IMR-90 (cell line): ENCODE results near the gene ENO3. TPM values are rescaled to one million over a fixed set of nuclear protein-coding genes. Genes with fewer than 3 reads are reported as not detected.

ENCODE experiments used
- ATAC-seq: fragments of 200-7000 bp; cut with Tn5 transposase; 2 replicates; pipeline ENCODE4 v1.9.1; 2020; ENCODE audit warnings: low read depth, mild to moderate bottlenecking, moderate library complexity
- BruUV-seq: library from RNA; stranded (reverse); fragments of 400-500 nt; replicated peaks from 2 replicates; lab custom pipeline; 2021; lab: Mats Ljungman, UMichigan
- CTCF ChIA-PET: fragments of 300-600 bp; formaldehyde crosslinking; extraction: SDS; loops from one replicate; lab custom pipeline; 2021; ENCODE audit warnings: antibody characterized with exemption; lab: Yijun Ruan, JAX
- POLR2A ChIA-PET: fragments of 300-600 bp; sonication (Branson Sonifier 250); formaldehyde crosslinking; loops from one replicate; lab custom pipeline; 2022; ENCODE audit warnings: antibody characterized with exemption; ENCODE audit not compliant: unreplicated experiment; lab: Charles Lee
- DNase-seq: peaks from one replicate; pipeline ENCODE4 v3.0.0; 2013
- H2AFZ ChIP-seq: replicated peaks from 2 replicates; pipeline ENCODE3; 2013; ENCODE audit warnings: low read length, mild to moderate bottlenecking; ENCODE audit not compliant: poor library complexity
- H2AK5ac ChIP-seq: 2 replicates; pipeline ENCODE4 v1.6.1; 2013; ENCODE audit warnings: low read depth, low read length, inconsistent platforms
- H2AK9ac ChIP-seq: replicated peaks from 2 replicates; pipeline ENCODE3; 2013; ENCODE audit warnings: mild to moderate bottlenecking, low read depth, low read length, moderate library complexity; ENCODE audit not compliant: poor library complexity
- H2BK120ac ChIP-seq: 2 replicates; pipeline ENCODE4 v1.6.1; 2013; ENCODE audit warnings: low read depth, low read length, inconsistent platforms
- H2BK15ac ChIP-seq: 3 replicates; pipeline ENCODE4 v1.6.1; 2013; ENCODE audit warnings: low read depth, low read length, inconsistent platforms
- H2BK20ac ChIP-seq: 2 replicates; pipeline ENCODE4 v1.6.1; 2013; ENCODE audit warnings: low read depth, mild to moderate bottlenecking, inconsistent platforms, low read length, moderate library complexity
- H2BK5ac ChIP-seq: 2 replicates; pipeline ENCODE4 v1.6.1; 2013; ENCODE audit warnings: mild to moderate bottlenecking, low read depth, low read length, inconsistent platforms; ENCODE audit not compliant: poor library complexity, severe bottlenecking
- H3K14ac ChIP-seq: replicated peaks from 2 replicates; pipeline ENCODE4 v1.6.1; 2013; ENCODE audit warnings: low read depth, low read length, inconsistent platforms
- H3K18ac ChIP-seq: 2 replicates; pipeline ENCODE4 v1.6.1; 2013; ENCODE audit warnings: low read depth, low read length, control low read depth
- H3K23ac ChIP-seq: 2 replicates; pipeline ENCODE4 v1.6.1; 2013; ENCODE audit warnings: low read depth, low read length, inconsistent platforms
- H3K27ac ChIP-seq: 2 replicates; pipeline ENCODE4 v1.5.1; 2013; ENCODE audit warnings: mild to moderate bottlenecking, control low read depth, low read length; ENCODE audit not compliant: insufficient read depth
- H3K27me3 ChIP-seq: 2 replicates; pipeline ENCODE4 v1.6.1; 2013; ENCODE audit warnings: low read length; ENCODE audit not compliant: control insufficient read depth, insufficient read depth
- H3K36me3 ChIP-seq: 2 replicates; pipeline ENCODE4 v1.6.1; 2013; ENCODE audit warnings: low read length, mixed read lengths; ENCODE audit not compliant: control insufficient read depth, insufficient read depth
- H3K4ac ChIP-seq: 2 replicates; pipeline ENCODE4 v1.6.1; 2013; ENCODE audit warnings: low read depth, low read length, inconsistent platforms
- H3K4me1 ChIP-seq: 2 replicates; pipeline ENCODE4 v1.6.1; 2013; ENCODE audit warnings: low read length, mixed read lengths; ENCODE audit not compliant: control insufficient read depth, insufficient read depth
- H3K4me2 ChIP-seq: 2 replicates; pipeline ENCODE4 v1.6.1; 2013; ENCODE audit warnings: low read depth, mild to moderate bottlenecking, control low read depth, low read length, moderate library complexity
- H3K4me3 ChIP-seq: 2 replicates; pipeline ENCODE4 v1.5.1; 2013; ENCODE audit warnings: low read depth, mild to moderate bottlenecking, control low read depth, low read length, moderate library complexity; ENCODE audit not compliant: insufficient read depth
- H3K56ac ChIP-seq: 2 replicates; pipeline ENCODE4 v1.6.1; 2013; ENCODE audit warnings: low read length, inconsistent platforms; ENCODE audit not compliant: insufficient read depth; ENCODE audit errors: extremely low read depth
- H3K79me1 ChIP-seq, 2 experiments: 2 replicates each; pipeline ENCODE4 v1.6.1; 2013; ENCODE audit warnings: low read length in 2 of 2, inconsistent platforms in 1 of 2, low read depth in 1 of 2
- H3K9ac ChIP-seq: 2 replicates; pipeline ENCODE4 v1.6.1; 2013; ENCODE audit warnings: low read depth, low read length, control low read depth
- H3K9me1 ChIP-seq: 2 replicates; pipeline ENCODE4 v1.6.1; 2013; ENCODE audit warnings: low read length, inconsistent platforms; ENCODE audit not compliant: insufficient read depth
- H3K9me3 ChIP-seq: 2 replicates; pipeline ENCODE4 v1.6.1; 2013; ENCODE audit warnings: low read length; ENCODE audit not compliant: control insufficient read depth, insufficient read depth
- H4K20me1 ChIP-seq: 2 replicates; pipeline ENCODE4 v1.6.1; 2013; ENCODE audit warnings: low read length, inconsistent platforms; ENCODE audit not compliant: insufficient read depth
- H4K5ac ChIP-seq: 2 replicates; pipeline ENCODE4 v1.6.1; 2013; ENCODE audit warnings: mild to moderate bottlenecking, low read depth, low read length, control low read depth
- H4K8ac ChIP-seq, 2 experiments: 2 replicates each; pipeline ENCODE4 v1.6.1; 2013; ENCODE audit warnings: low read depth in 2 of 2, low read length in 2 of 2, control low read depth in 1 of 2, inconsistent platforms in 1 of 2
- H4K91ac ChIP-seq: 2 replicates; pipeline ENCODE4 v1.6.1; 2013; ENCODE audit warnings: low read depth, low read length, inconsistent platforms; ENCODE audit not compliant: insufficient read depth
- CEBPB ChIP-seq: IDR thresholded peaks from 2 replicates; pipeline ENCODE4 v1.6.1; 2012; ENCODE audit warnings: low read depth, low read length, improper control_type of control experiment
- CTCF ChIP-seq: conservative IDR thresholded peaks from 2 replicates; pipeline ENCODE4 v1.5.1; 2012; ENCODE audit warnings: mild to moderate bottlenecking, low read depth, low read length, improper control_type of control experiment
- POLR2A ChIP-seq: IDR thresholded peaks from 2 replicates; pipeline ENCODE4 v1.6.1; 2012; ENCODE audit warnings: mild to moderate bottlenecking, low read depth, low read length
- RCOR1 ChIP-seq: IDR thresholded peaks from 2 replicates; pipeline ENCODE4 v1.6.1; 2012; ENCODE audit warnings: mild to moderate bottlenecking, low read length, improper control_type of control experiment; ENCODE audit not compliant: insufficient replicate concordance
- WGBS, 2 experiments: methylation state at CpG; one replicate each; pipeline versions ENCODE4 v1.1.5 to v1.1.7; 2013; ENCODE audit warnings: missing lambda C conversion rate in 2 of 2; ENCODE audit not compliant: insufficient read length in 1 of 2; ENCODE audit errors: extremely low coverage in 2 of 2; 5-methylcytosine and 5-hydroxymethylcytosine counted together
- dilution Hi-C: fragments of 300-500 bp; cut with HindIII; formaldehyde crosslinking; loops from one replicate; pipeline ENCODE4 v1.14.3; 2018; ENCODE audit warnings: low sequenced_read_pairs; ENCODE audit not compliant: unreplicated experiment
- in situ Hi-C: fragments of 300-500 bp; cut with MboI; formaldehyde crosslinking; loops from 3 replicates; pipeline ENCODE4 v1.14.3; 2019; ENCODE audit warnings: low sequenced_read_pairs, inconsistent platforms, mixed read lengths
- intact Hi-C: fragments of 100-400 bp; cut with micrococcal nuclease; formaldehyde crosslinking; loops from 2 replicates; pipeline ENCODE4 v1.10.0; 2022
- polyA plus RNA-seq, 3 experiments: library from polyadenylated mRNA; depleted of rRNA; stranded (reverse); fragments of >200 nt; gene quantifications; 2 replicates each; pipeline ENCODE4 v1.2.3, GENCODE V29; 2012; ENCODE audit warnings: low replicate concordance in 1 of 3
- total RNA-seq: library from RNA; depleted of rRNA; stranded (reverse); fragments of >200 nt; gene quantifications from 2 replicates; pipeline ENCODE4 v1.2.3, GENCODE V29; 2012

The ENO3 gene
- total and polyA plus RNA-seq, 2 of the 4 experiments (the other 2 are of a cell fraction) = 1.4 to 5.1 TPM

- CTCF ChIA-PET = no interaction called here
- Histone ChIP-seq H3K14ac (no peak overlapping the region), H4K20me1 (peaks cover 3% of the 10 kb centered on the region; the same call in 1 of the 2 replicates), H3K56ac (no peak overlapping the region), H2AK9ac (no peak overlapping the region), H3K9ac (no peak overlapping the region), H3K4me3 (no peak overlapping the region), H3K9me3 (no peaks in the 10 kb centered on the region), H4K5ac (no peak overlapping the region), H2BK15ac (no peak overlapping the region), H3K36me3 (peaks cover 15% of the 10 kb centered on the region), H2AK5ac (peak overlapping the region; percentile 28; the same call in 1 of the 2 replicates), H3K4me2 (no peak overlapping the region), H2BK20ac (no peak overlapping the region), H3K27me3 (no peaks in the 10 kb centered on the region), H2BK120ac (no peak overlapping the region), H3K4ac (no peak overlapping the region), H4K8ac (no peak overlapping the region; a peak in 1 of 4 replicates), H2BK5ac (no peak overlapping the region), H3K27ac (no peak overlapping the region), H3K23ac (no peak overlapping the region), H3K79me1 (peaks cover 14 to 57% of the 10 kb centered on the region in 2 experiments), H4K91ac (no peak overlapping the region), H3K18ac (no peak overlapping the region), H2AFZ (no peak overlapping the region), H3K9me1 (peaks cover 14% of the 10 kb centered on the region), H3K4me1 (peaks cover 14% of the 10 kb centered on the region)
- no peak for DNase-seq
- POLR2A ChIA-PET = interaction anchor here (1.1 to 3.0 kb wide), 3 partner anchors 8 to 26 kb away, joined by 3 to 19 read pairs (median 14); partner anchors contain the start of genes PFN1, RNF167 and SLC25A11
- dilution Hi-C loops = no loop called here
- peak; percentile 32; the same call in 1 of the 2 replicates for TF ChIP-seq POLR2A
- no peak for TF ChIP-seq CTCF
- no peak for TF ChIP-seq RCOR1
- 0 out of 2 replicates have a peak, but pooled peaks have one; percentile 33 for TF ChIP-seq CEBPB
- no peak for ATAC-seq
- intact Hi-C loops = loop anchor here (5.0 kb wide), 1 partner anchor 58 kb away; no protein-coding TSS in a partner anchor
- BruUV-seq = no TSS peak
- in situ Hi-C loops = no loop called here
- WGBS, 2 experiments = 100% methylated on average over 2 of the region's 15 CpGs; no CpG with 5 or more reads in 1 of the 2 experiments
These were observed 14.5 kb downstream of the ENO3 start for GRCh38 chr17:4965311-4965986.
